Activated gamma-delta T cell treated with anti-CD3 and anti-CD28 coated beads, Interleukin-2, amount 50 U/mL, for 16 hours (primary cell): ENCODE results near the gene PI4KA.
A peak's percentile ranks its signal among the peaks of the same experiment; 100 is the strongest.

Experiments
- DNase-seq: peaks from one replicate; pipeline ENCODE4 v3.0.0-alpha.2; 2020; ENCODE audit warnings: low read depth

The PI4KA gene

DNA sequence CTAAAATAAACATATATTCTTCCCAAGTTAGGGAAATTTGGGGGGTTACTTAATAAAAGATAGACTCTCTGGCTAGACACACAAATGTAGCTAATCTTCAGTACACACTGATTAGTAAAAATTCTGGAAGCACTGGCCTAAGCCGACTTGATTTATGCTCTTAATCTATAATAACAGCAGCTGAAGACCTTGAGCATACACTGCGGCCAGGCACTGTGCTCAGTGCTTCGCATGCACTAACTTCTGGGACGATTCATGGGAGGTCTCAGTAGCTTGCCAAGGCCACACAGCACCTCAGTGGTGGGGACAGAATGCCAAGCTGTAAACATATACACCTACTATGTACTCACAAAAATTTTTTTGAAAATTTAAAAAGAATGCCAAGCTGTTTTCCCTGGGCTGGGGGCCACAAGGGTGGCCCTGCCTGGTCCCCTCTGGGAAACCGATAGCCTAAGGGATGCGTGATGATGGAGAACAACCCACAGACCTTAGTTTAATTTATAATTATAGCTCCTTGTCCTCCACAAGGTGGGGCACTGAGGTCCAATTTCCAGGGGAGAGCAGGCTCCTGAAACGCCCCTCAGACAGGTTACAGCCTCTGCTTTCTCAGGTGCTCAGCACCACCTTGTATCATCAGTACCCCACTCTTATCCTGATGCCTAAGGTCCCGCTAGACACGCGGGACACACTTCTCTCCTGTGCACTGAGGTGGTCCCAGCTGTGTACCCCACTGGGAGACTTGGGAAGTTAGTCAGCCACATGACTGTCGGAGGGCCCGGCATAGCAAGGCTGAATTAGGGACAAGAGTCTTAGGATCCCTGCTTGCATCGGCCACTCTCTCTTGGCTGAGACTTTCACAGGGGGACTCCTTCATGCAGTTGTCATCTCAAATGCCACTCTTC is 64.6 kb downstream of the PI4KA start:
- no peak for DNase-seq

GRCh38 chr22:20792966-20793728 is 65.5 kb downstream of the PI4KA start:
- DNase-seq = no peak

- DNase-seq = no peak
Observed at GRCh38 chr22:20792221-20792965, 66.2 kb downstream of the PI4KA start.

- DNase-seq = no peak
Observed at GRCh38 chr22:20788627-20789344, 69.8 kb downstream of the PI4KA start.

- DNase-seq = no peak
Observed at GRCh38 chr22:20787746-20788626, 70.6 kb downstream of the PI4KA start.

DNA sequence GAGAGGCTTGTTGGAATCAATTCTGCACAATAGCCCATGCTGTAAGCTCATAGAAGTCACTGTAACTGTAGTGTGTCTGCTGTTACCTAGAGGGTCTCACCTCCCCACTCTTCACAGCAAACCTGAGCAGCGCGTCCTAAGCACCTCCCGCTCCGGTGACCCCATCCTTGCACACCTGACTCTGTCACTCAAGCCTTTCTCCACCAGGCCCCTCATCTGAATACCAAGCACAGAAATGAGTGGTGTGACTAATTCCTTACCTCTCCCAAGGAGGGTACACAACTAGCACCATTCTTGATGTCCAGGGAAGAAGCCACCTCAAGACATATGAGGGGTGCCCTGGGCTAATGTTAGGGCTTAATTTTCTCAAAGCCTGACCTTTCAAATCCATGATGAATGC is 71.4 kb downstream of the PI4KA start:
- DNase-seq = no peak

GRCh38 chr22:20786536-20786979 is 72.1 kb downstream of the PI4KA start:
- no peak for DNase-seq

DNA sequence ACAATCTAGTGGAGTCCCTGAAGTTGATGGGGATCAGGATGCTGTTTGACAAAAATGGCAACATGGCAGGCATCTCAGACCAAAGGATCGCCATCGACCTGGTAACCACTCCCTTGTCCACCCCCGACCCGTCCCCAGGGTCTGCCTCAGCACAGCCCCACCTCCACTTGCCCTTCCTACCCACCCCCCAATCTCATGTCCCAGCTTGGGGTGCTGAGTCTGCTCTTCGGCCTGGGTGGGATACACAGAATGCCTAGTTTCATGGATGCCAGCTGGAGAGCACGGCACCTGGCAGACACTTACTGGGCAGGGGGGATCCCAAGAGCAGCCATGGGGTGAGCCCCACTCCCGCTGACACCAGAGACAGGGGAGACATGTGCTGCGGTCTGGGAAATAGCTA is 72.6 kb downstream of the PI4KA start:
- no peak for DNase-seq

- no peak for DNase-seq
Observed at GRCh38 chr22:20785415-20785814, 73.2 kb downstream of the PI4KA start.

DNA sequence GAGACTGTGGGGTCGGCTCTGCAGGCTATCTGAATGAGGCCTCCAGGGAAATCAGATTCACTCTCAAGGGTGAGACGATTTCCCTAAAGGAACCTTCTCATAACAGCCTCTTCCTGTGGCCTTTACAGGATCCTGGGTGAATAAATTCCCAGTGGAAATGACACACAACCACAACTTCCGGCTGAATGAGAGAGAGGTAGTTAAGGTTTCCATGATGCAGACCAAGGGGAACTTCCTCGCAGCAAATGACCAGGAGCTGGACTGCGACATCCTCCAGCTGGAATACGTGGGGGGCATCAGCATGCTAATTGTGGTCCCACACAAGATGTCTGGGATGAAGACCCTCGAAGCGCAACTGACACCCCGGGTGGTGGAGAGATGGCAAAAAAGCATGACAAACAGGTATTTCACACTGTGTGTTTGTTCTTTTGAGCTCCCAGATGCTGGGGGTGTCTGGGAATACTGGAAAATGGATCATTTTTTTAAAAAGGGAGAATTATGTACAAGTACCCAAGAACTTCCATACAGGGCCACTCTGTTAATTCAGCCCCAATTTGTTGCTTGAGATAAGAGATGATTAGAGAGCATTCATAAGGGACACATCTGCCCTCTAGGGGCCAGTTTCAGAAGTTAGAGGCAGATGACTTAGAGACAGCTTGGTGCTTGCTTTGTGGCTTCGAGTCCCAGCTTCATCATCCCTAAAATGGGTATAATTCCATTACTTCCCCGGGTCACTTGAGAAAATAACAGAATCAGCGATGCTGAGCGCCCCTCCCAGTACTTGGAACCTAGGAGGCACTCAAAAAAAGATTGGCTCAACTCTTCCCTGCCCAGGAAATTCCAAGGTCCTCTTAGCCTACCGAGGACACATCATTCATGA is 74.5 kb downstream of the PI4KA start:
- peak; percentile 14 for DNase-seq

GRCh38 chr22:20783300-20783673 is 75.3 kb downstream of the PI4KA start:
- no peak for DNase-seq

DNA sequence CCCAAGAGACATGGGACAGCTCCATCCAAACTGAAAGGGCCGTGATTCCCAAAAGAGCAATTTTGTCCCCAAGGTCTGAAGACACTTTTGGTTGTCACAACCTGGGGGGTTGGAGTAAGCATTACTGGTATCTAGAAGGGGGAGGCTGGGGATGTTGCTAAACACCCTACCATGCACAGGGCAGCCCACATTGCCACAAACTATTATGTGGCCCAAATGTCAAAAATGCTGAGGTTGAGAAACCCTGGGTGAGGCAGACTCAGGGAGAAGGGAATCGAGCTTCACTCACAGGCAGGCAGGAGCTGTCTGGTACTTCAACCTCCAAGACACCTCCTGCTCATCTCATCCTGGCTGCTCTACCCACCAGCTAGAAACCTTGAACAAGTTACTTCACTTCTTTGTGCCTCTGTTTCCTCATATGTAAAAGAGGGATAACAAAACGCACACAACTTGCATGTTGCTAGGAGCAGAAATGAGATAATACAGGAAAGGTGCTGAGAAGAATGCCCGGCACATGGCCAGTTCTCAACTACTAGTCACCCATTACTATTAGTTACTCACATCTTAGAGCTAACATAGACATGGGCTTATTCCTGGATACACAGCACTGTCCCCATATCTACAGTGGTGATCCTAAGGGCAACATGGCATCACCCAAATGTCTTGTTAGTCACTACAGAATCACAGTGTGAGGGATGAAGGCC is 75.9 kb downstream of the PI4KA start:
- no peak for DNase-seq

DNA sequence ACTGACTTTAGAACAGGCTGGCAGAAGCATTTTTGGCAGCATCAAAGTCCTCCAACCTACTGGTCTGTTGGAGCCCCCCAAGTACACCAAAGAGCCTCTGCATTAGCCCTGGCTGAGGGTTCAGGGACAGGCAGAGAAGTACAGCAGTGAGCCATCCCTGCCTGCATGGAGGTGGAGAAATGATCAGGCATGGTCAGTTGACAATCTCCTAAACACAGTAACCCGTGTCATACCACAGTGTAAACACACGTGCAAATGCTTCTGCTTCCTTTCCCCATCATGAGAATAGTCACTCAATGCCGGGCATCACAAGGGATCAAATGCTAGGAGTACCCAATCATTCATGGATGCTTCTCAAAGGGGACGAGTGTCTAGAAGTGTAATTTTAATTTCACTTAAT is 76.5 kb downstream of the PI4KA start:
- no peak for DNase-seq

DNA sequence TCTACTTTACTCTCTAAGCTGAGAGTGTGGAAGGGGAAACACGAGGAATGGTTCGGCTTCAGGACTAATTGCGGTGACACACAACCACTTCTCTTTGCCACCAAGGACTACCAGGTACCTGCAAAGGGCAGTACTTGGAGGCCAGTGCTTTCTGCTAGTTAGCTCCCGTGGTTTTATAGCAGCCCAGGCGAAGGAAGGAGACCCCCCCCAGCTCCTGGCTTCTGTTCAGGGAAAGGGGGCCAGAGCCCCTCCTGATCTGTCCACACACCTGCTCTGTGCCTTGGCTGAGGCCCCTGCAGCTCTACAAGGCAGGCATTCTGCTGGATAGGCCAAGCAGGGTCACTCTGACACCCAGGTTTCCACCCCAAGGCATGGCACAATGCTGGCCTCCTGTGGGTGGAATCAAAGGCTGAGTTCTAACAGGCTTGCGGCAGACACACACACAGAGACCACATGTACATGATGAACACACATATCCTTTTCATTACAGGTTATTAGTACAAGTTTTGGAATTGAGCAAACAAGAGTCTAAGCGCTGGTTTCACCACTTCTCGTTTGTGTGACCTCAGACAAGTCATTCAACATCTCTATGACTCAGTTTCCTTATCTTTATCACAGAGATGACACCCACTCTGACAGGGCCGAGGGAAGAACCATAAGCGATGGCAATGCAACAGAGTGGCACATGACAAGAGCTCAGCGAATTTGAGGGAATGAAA is 77.2 kb downstream of the PI4KA start:
- no peak for DNase-seq

- DNase-seq = no peak
Observed at GRCh38 chr22:20779818-20780158, 78.8 kb downstream of the PI4KA start.

DNA sequence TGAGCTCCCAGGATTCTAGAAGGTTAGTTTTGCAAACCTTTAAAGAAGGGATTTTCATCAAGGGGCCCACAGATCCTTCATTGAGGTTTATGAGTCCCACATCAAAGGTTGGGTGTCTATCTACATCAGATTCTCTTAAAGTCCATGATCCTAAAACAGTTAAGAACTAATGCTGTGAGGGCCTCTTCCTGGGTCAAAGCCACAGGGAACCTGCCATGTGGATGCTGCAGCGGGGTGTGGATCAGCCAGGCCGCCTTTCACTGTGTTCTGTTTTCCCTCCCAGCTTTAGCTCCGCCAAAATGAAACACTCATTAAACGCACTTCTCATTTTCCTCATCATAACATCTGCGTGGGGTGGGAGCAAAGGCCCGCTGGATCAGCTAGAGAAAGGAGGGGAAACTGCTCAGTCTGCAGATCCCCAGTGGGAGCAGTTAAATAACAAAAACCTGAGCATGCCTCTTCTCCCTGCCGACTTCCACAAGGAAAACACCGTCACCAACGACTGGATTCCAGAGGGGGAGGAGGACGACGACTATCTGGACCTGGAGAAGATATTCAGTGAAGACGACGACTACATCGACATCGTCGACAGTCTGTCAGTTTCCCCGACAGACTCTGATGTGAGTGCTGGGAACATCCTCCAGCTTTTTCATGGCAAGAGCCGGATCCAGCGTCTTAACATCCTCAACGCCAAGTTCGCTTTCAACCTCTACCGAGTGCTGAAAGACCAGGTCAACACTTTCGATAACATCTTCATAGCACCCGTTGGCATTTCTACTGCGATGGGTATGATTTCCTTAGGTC is 79.4 kb downstream of the PI4KA start:
- DNase-seq = no peak

GRCh38 chr22:20777420-20778177 is 81.0 kb downstream of the PI4KA start:
- DNase-seq = no peak
